ENCODE data around the gene SLC30A10.
"Not testable (repeated sequence)": the region's sequence is repeated elsewhere in the genome, so short reads cannot be mapped to it uniquely, and the experiment has no call there.

Gene SLC30A10

GRCh38 chr1:219927956-219928790, at the start of gene SLC30A10:
TSS of gene SLC30A10 (minus strand) at chr1:219928557. CDS start at chr1:219928440, 117 bp downstream.
- peaks cover 24% of the 10 kb centered on the region for H3K27me3 Mint-ChIP-seq
- H3K4me1 Mint-ChIP-seq: peaks cover 6% of the 10 kb centered on the region
- H3K36me3 Mint-ChIP-seq: no peaks in the 10 kb centered on the region
- peak within 1 kb of the TSS; percentile 64 for H3K4me3 Mint-ChIP-seq
- H3K9me3 Mint-ChIP-seq: no peaks in the 10 kb centered on the region
- H3K27ac Mint-ChIP-seq: no peak within 1 kb of the TSS

- Mint-ChIP-seq H3K4me1 (no peaks in the 10 kb centered on the region), H3K27me3 (no peaks in the 10 kb centered on the region), H3K9me3 (no peaks in the 10 kb centered on the region), H3K4me3 (no peak overlapping the region), H3K36me3 (peaks cover 22% of the 10 kb centered on the region), H3K27ac (no peak overlapping the region)
These were observed 44.9 kb upstream of the SLC30A10 start for GRCh38 chr1:219973213-219973612.

GRCh38 chr1:219967361-219967760, 39.0 kb upstream of the SLC30A10 start:
- Mint-ChIP-seq H3K4me3 (no peak overlapping the region), H3K27ac (peak overlapping the region; percentile 63), H3K9me3 (peaks cover 10% of the 10 kb centered on the region), H3K27me3 (no peaks in the 10 kb centered on the region), H3K4me1 (no peaks in the 10 kb centered on the region), H3K36me3 (peaks cover 20% of the 10 kb centered on the region)

GRCh38 chr1:219966071-219966349, 37.7 kb upstream of the SLC30A10 start:
- peaks cover 10% of the 10 kb centered on the region for H3K9me3 Mint-ChIP-seq
- H3K27me3 Mint-ChIP-seq: no peaks in the 10 kb centered on the region
- H3K36me3 Mint-ChIP-seq: peaks cover 20% of the 10 kb centered on the region
- H3K4me3 Mint-ChIP-seq: no peak overlapping the region
- H3K27ac Mint-ChIP-seq: no peak overlapping the region
- no peaks in the 10 kb centered on the region for H3K4me1 Mint-ChIP-seq

- Mint-ChIP-seq H3K27me3 (no peaks in the 10 kb centered on the region), H3K4me3 (no peak overlapping the region), H3K27ac (no peak overlapping the region), H3K36me3 (peaks cover 20% of the 10 kb centered on the region), H3K9me3 (peaks cover 10% of the 10 kb centered on the region), H3K4me1 (no peaks in the 10 kb centered on the region)
These were observed 37.1 kb upstream of the SLC30A10 start for GRCh38 chr1:219965285-219966070.

- Mint-ChIP-seq H3K4me3 (no peak overlapping the region), H3K4me1 (no peaks in the 10 kb centered on the region), H3K36me3 (peaks cover 15% of the 10 kb centered on the region), H3K9me3 (peaks cover 10% of the 10 kb centered on the region), H3K27me3 (no peaks in the 10 kb centered on the region), H3K27ac (no peak overlapping the region)
These were observed 35.1 kb upstream of the SLC30A10 start for GRCh38 chr1:219963432-219963831.

GRCh38 chr1:219961684-219962083, 33.3 kb upstream of the SLC30A10 start:
- H3K27me3 Mint-ChIP-seq: no peaks in the 10 kb centered on the region
- H3K9me3 Mint-ChIP-seq: peaks cover 5% of the 10 kb centered on the region
- no peaks in the 10 kb centered on the region for H3K36me3 Mint-ChIP-seq

GRCh38 chr1:219959540-219960203, 31.3 kb upstream of the SLC30A10 start:
- Mint-ChIP-seq H3K4me1 (no peaks in the 10 kb centered on the region), H3K36me3 (no peaks in the 10 kb centered on the region), H3K27ac (no peak overlapping the region), H3K4me3 (no peak overlapping the region), H3K27me3 (no peaks in the 10 kb centered on the region), H3K9me3 (peaks cover 5% of the 10 kb centered on the region)

More at GRCh38 chr1:219961684-219962083, 33.3 kb upstream of the SLC30A10 start:
- Mint-ChIP-seq H3K4me3 (no peak overlapping the region), H3K4me1 (no peaks in the 10 kb centered on the region), H3K27ac (no peak overlapping the region)

- Mint-ChIP-seq H3K36me3 (no peaks in the 10 kb centered on the region), H3K9me3 (peaks cover 2% of the 10 kb centered on the region), H3K4me3 (no peak overlapping the region), H3K27ac (no peak overlapping the region), H3K27me3 (no peaks in the 10 kb centered on the region), H3K4me1 (no peaks in the 10 kb centered on the region)
These were observed 30.6 kb upstream of the SLC30A10 start for GRCh38 chr1:219958875-219959417.

- H3K4me3 Mint-ChIP-seq: no peak overlapping the region
- H3K4me1 Mint-ChIP-seq: no peaks in the 10 kb centered on the region
- H3K27ac Mint-ChIP-seq: no peak overlapping the region
These were observed 26.5 kb upstream of the SLC30A10 start for GRCh38 chr1:219954736-219955421.

GRCh38 chr1:219954052-219954451, 25.7 kb upstream of the SLC30A10 start:
- H3K27me3 Mint-ChIP-seq: no peaks in the 10 kb centered on the region
- H3K4me3 Mint-ChIP-seq: no peak overlapping the region
- H3K27ac Mint-ChIP-seq: no peak overlapping the region
- H3K9me3 Mint-ChIP-seq: no peaks in the 10 kb centered on the region
- H3K36me3 Mint-ChIP-seq: no peaks in the 10 kb centered on the region
- no peaks in the 10 kb centered on the region for H3K4me1 Mint-ChIP-seq

More at GRCh38 chr1:219954736-219955421, 26.5 kb upstream of the SLC30A10 start:
- H3K27me3 Mint-ChIP-seq: no peaks in the 10 kb centered on the region
- no peaks in the 10 kb centered on the region for H3K9me3 Mint-ChIP-seq
- no peaks in the 10 kb centered on the region for H3K36me3 Mint-ChIP-seq

GRCh38 chr1:219952361-219952760, 24.0 kb upstream of the SLC30A10 start:
- no peak overlapping the region for H3K4me3 Mint-ChIP-seq
- H3K27ac Mint-ChIP-seq: no peak overlapping the region

GRCh38 chr1:219949227-219949626, 20.9 kb upstream of the SLC30A10 start:
- H3K4me3 Mint-ChIP-seq, H3K36me3 Mint-ChIP-seq: not testable (repeated sequence)

More at GRCh38 chr1:219952361-219952760, 24.0 kb upstream of the SLC30A10 start:
- Mint-ChIP-seq H3K36me3 (no peaks in the 10 kb centered on the region), H3K4me1 (no peaks in the 10 kb centered on the region), H3K9me3 (no peaks in the 10 kb centered on the region), H3K27me3 (no peaks in the 10 kb centered on the region)

GRCh38 chr1:219948766-219949165, 20.4 kb upstream of the SLC30A10 start:
- not testable (repeated sequence) for H3K36me3 Mint-ChIP-seq, H3K4me3 Mint-ChIP-seq, H3K4me1 Mint-ChIP-seq, H3K27ac Mint-ChIP-seq, H3K9me3 Mint-ChIP-seq, H3K27me3 Mint-ChIP-seq

More at GRCh38 chr1:219949227-219949626, 20.9 kb upstream of the SLC30A10 start:
- H3K27me3 Mint-ChIP-seq, H3K9me3 Mint-ChIP-seq, H3K27ac Mint-ChIP-seq, H3K4me1 Mint-ChIP-seq: not testable (repeated sequence)

- Mint-ChIP-seq H3K36me3 (no peaks in the 10 kb centered on the region), H3K27me3 (peaks cover 6% of the 10 kb centered on the region), H3K27ac (no peak overlapping the region), H3K4me3 (no peak overlapping the region), H3K4me1 (no peaks in the 10 kb centered on the region), H3K9me3 (peaks cover 7% of the 10 kb centered on the region)
These were observed 17.4 kb upstream of the SLC30A10 start for GRCh38 chr1:219945795-219946194.
